WTC11 (cell line): ENCODE results near the gene HBA2. TPM values are rescaled to one million over a fixed set of nuclear protein-coding genes. Genes with fewer than 3 reads are reported as not detected.

ENCODE experiments used
- ATAC-seq: fragments of 200-7000 bp; cut with Tn5 transposase; 2 replicates; pipeline ENCODE4 v1.10.0; 2021; ENCODE audit warnings: mild to moderate bottlenecking, moderate library complexity
- CTCF ChIA-PET: fragments of 300-600 bp; sonication (Branson Sonifier 250); formaldehyde crosslinking; loops from one replicate; lab custom pipeline; 2021; ENCODE audit warnings: antibody characterized with exemption; lab: Charles Lee
- POLR2A ChIA-PET: fragments of 350-600 bp; sonication (Branson Sonifier 250); formaldehyde crosslinking; loops from one replicate; lab custom pipeline; 2021; ENCODE audit warnings: antibody characterized with exemption; lab: Charles Lee
- DNase-seq: peaks from one replicate; pipeline ENCODE4 v3.0.0; 2021; ENCODE audit warnings: low spot score
- H3K27ac Mint-ChIP-seq: 2 replicates; pipeline ENCODE4 v1.8.0; 2021; ENCODE audit warnings: mixed read lengths
- H3K27me3 Mint-ChIP-seq: 2 replicates; pipeline ENCODE4 v1.8.0; 2021; ENCODE audit warnings: low read depth, mild to moderate bottlenecking, moderate library complexity, mixed read lengths
- H3K36me3 Mint-ChIP-seq: 2 replicates; pipeline ENCODE4 v1.8.0; 2021; ENCODE audit warnings: mixed read lengths
- H3K4me1 Mint-ChIP-seq: 2 replicates; pipeline ENCODE4 v1.8.0; 2022; ENCODE audit warnings: mixed read lengths
- H3K4me3 Mint-ChIP-seq: 2 replicates; pipeline ENCODE4 v1.8.0; 2021; ENCODE audit warnings: mild to moderate bottlenecking, moderate library complexity, mixed read lengths
- H3K9me3 Mint-ChIP-seq: 2 replicates; pipeline ENCODE4 v1.8.0; 2021; ENCODE audit warnings: mixed read lengths
- ATF2 ChIP-seq: sonication (generic); formaldehyde crosslinking; IDR thresholded peaks from 2 replicates; pipeline ENCODE4 v1.8.1; 2022; ENCODE audit warnings: low read depth, missing genetic modification reagents, borderline replicate concordance
- ELF4 ChIP-seq: sonication (generic); formaldehyde crosslinking; IDR thresholded peaks from 2 replicates; pipeline ENCODE4 v1.8.1; 2022; ENCODE audit warnings: low read depth, mild to moderate bottlenecking, moderate library complexity, missing genetic modification reagents
- EMX1 ChIP-seq: fragments of 250-450 bp; sonication (Bioruptor Pico); IDR thresholded peaks from 2 replicates; pipeline ENCODE4 v1.8.0; 2021; ENCODE audit warnings: mild to moderate bottlenecking
- ETV6 ChIP-seq: sonication (generic); formaldehyde crosslinking; IDR thresholded peaks from 2 replicates; pipeline ENCODE4 v1.8.1; 2022; ENCODE audit warnings: mild to moderate bottlenecking, missing genetic modification reagents
- GABPB1 ChIP-seq: sonication (generic); formaldehyde crosslinking; IDR thresholded peaks from 2 replicates; pipeline ENCODE4 v1.8.1; 2023; ENCODE audit warnings: mild to moderate bottlenecking, missing genetic modification reagents
- GTF2I ChIP-seq: fragments of 250-450 bp; sonication (Bioruptor Pico); conservative IDR thresholded peaks from 2 replicates; pipeline ENCODE4 v1.4.0; 2021; ENCODE audit warnings: mild to moderate bottlenecking
- JUN ChIP-seq: sonication (generic); formaldehyde crosslinking; IDR thresholded peaks from 2 replicates; pipeline ENCODE4 v1.8.0; 2023; ENCODE audit warnings: mild to moderate bottlenecking, missing genetic modification reagents
- NFYB ChIP-seq: sonication (generic); formaldehyde crosslinking; conservative IDR thresholded peaks from 2 replicates; pipeline ENCODE4 v1.8.0; 2022; ENCODE audit warnings: low read depth, missing genetic modification reagents
- NR2C2 ChIP-seq: sonication (generic); formaldehyde crosslinking; IDR thresholded peaks from 2 replicates; pipeline ENCODE4 v1.8.0; 2022; ENCODE audit warnings: mild to moderate bottlenecking, missing genetic modification reagents
- RELA ChIP-seq: sonication (generic); formaldehyde crosslinking; IDR thresholded peaks from 2 replicates; pipeline ENCODE4 v1.8.1; 2022; ENCODE audit warnings: missing genetic modification reagents, mild to moderate bottlenecking, borderline replicate concordance
- RORB ChIP-seq: fragments of 250-450 bp; sonication (Bioruptor Pico); IDR thresholded peaks from 2 replicates; pipeline ENCODE4 v1.9.0; 2021; ENCODE audit warnings: mild to moderate bottlenecking
- USF2 ChIP-seq: sonication (generic); formaldehyde crosslinking; IDR thresholded peaks from 2 replicates; pipeline ENCODE4 v1.8.1; 2023; ENCODE audit warnings: mild to moderate bottlenecking, missing genetic modification reagents, moderate library complexity
- ZBTB21 ChIP-seq: sonication (generic); formaldehyde crosslinking; IDR thresholded peaks from 2 replicates; pipeline ENCODE4 v1.8.1; 2023; ENCODE audit warnings: mild to moderate bottlenecking, missing genetic modification reagents, borderline replicate concordance
- ZNF138 ChIP-seq: sonication (generic); formaldehyde crosslinking; conservative IDR thresholded peaks from 2 replicates; pipeline ENCODE4 v1.8.1; 2022; ENCODE audit warnings: mild to moderate bottlenecking, moderate library complexity, missing genetic modification reagents
- ZNF232 ChIP-seq: sonication (generic); formaldehyde crosslinking; IDR thresholded peaks from 2 replicates; pipeline ENCODE4 v1.8.0; 2022; ENCODE audit warnings: mild to moderate bottlenecking, missing genetic modification reagents
- ZNF416 ChIP-seq: fragments of 250-450 bp; sonication (Bioruptor Pico); IDR thresholded peaks from 2 replicates; pipeline ENCODE4 v1.9.0; 2021; ENCODE audit warnings: mild to moderate bottlenecking, inconsistent platforms
- total RNA-seq: library from RNA; stranded (reverse); gene quantifications from 3 replicates; pipeline ENCODE4 v1.2.3, GENCODE V29; 2021
- TF ChIP-seq, protein P1 (sequence below): sonication (generic); formaldehyde crosslinking; conservative IDR thresholded peaks from 2 replicates; pipeline ENCODE4 v1.8.1; 2023; ENCODE audit warnings: mild to moderate bottlenecking, low read depth, missing genetic modification reagents, moderate library complexity
- TF ChIP-seq, protein P2 (sequence below): sonication (generic); formaldehyde crosslinking; IDR thresholded peaks from 2 replicates; pipeline ENCODE4 v1.8.0; 2023; ENCODE audit warnings: mild to moderate bottlenecking, missing genetic modification reagents
- TF ChIP-seq, protein P3 (sequence below): sonication (generic); formaldehyde crosslinking; IDR thresholded peaks from 2 replicates; pipeline ENCODE4 v1.8.0; 2022; ENCODE audit warnings: mild to moderate bottlenecking, missing genetic modification reagents

The HBA2 gene
- total RNA-seq, 1 experiment from 2014 or later = 2.4 TPM

DNA sequence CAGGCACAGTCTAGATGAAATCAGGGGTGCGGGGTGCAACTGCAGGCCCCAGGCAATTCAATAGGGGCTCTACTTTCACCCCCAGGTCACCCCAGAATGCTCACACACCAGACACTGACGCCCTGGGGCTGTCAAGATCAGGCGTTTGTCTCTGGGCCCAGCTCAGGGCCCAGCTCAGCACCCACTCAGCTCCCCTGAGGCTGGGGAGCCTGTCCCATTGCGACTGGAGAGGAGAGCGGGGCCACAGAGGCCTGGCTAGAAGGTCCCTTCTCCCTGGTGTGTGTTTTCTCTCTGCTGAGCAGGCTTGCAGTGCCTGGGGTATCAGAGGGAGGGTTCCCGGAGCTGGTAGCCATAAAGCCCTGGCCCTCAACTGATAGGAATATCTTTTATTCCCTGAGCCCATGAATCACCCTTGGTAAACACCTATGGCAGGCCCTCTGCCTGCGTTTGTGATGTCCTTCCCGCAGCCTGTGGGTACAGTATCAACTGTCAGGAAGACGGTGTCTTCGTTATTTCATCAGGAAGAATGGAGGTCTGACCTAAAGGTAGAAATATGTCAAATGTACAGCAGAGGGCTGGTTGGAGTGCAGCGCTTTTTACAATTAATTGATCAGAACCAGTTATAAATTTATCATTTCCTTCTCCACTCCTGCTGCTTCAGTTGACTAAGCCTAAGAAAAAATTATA, 5.4 kb downstream of the HBA2 start:
- peaks cover 71% of the 10 kb centered on the region for H3K27me3 Mint-ChIP-seq
- ChIA-PET CTCF (interaction anchor here (0.9 to 1.8 kb wide), 4 partner anchors 9 to 81 kb away, joined by 3 to 6 read pairs (median 3); no protein-coding TSS in a partner anchor), POLR2A (no interaction called here)
- peak overlapping the region; percentile 28; the same call in 1 of the 2 replicates for H3K4me3 Mint-ChIP-seq
- H3K9me3 Mint-ChIP-seq = no peaks in the 10 kb centered on the region
- H3K4me1 Mint-ChIP-seq = peaks cover 13% of the 10 kb centered on the region
- no peak overlapping the region for H3K27ac Mint-ChIP-seq
- TF ChIP-seq ZNF138 (CRISPR knock-in tag) (no peak), EMX1 (CRISPR knock-in tag) (no peak), ZNF416 (no peak), RORB (CRISPR knock-in tag) (no peak), GTF2I (CRISPR knock-in tag) (no peak), RELA (CRISPR knock-in tag) (no peak), USF2 (CRISPR knock-in tag) (no peak), ELF4 (CRISPR knock-in tag) (no peak), ZNF232 (no peak), NR2C2 (no peak), ETV6 (CRISPR knock-in tag) (no peak), JUN (CRISPR knock-in tag) (no peak), NFYB (no peak), ATF2 (no peak), GABPB1 (CRISPR knock-in tag) (no peak), ZBTB21 (CRISPR knock-in tag) (no peak)
- TF ChIP-seq, protein P1, sequence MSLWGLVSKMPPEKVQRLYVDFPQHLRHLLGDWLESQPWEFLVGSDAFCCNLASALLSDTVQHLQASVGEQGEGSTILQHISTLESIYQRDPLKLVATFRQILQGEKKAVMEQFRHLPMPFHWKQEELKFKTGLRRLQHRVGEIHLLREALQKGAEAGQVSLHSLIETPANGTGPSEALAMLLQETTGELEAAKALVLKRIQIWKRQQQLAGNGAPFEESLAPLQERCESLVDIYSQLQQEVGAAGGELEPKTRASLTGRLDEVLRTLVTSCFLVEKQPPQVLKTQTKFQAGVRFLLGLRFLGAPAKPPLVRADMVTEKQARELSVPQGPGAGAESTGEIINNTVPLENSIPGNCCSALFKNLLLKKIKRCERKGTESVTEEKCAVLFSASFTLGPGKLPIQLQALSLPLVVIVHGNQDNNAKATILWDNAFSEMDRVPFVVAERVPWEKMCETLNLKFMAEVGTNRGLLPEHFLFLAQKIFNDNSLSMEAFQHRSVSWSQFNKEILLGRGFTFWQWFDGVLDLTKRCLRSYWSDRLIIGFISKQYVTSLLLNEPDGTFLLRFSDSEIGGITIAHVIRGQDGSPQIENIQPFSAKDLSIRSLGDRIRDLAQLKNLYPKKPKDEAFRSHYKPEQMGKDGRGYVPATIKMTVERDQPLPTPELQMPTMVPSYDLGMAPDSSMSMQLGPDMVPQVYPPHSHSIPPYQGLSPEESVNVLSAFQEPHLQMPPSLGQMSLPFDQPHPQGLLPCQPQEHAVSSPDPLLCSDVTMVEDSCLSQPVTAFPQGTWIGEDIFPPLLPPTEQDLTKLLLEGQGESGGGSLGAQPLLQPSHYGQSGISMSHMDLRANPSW (CRISPR knock-in tag) = no peak
- TF ChIP-seq, protein P2, sequence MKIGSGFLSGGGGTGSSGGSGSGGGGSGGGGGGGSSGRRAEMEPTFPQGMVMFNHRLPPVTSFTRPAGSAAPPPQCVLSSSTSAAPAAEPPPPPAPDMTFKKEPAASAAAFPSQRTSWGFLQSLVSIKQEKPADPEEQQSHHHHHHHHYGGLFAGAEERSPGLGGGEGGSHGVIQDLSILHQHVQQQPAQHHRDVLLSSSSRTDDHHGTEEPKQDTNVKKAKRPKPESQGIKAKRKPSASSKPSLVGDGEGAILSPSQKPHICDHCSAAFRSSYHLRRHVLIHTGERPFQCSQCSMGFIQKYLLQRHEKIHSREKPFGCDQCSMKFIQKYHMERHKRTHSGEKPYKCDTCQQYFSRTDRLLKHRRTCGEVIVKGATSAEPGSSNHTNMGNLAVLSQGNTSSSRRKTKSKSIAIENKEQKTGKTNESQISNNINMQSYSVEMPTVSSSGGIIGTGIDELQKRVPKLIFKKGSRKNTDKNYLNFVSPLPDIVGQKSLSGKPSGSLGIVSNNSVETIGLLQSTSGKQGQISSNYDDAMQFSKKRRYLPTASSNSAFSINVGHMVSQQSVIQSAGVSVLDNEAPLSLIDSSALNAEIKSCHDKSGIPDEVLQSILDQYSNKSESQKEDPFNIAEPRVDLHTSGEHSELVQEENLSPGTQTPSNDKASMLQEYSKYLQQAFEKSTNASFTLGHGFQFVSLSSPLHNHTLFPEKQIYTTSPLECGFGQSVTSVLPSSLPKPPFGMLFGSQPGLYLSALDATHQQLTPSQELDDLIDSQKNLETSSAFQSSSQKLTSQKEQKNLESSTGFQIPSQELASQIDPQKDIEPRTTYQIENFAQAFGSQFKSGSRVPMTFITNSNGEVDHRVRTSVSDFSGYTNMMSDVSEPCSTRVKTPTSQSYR (CRISPR knock-in tag) = no peak
- TF ChIP-seq, protein P3, sequence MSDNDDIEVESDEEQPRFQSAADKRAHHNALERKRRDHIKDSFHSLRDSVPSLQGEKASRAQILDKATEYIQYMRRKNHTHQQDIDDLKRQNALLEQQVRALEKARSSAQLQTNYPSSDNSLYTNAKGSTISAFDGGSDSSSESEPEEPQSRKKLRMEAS (CRISPR knock-in tag) = no peak
- DNase-seq = no peak
- no peak for ATAC-seq
- no peaks in the 10 kb centered on the region for H3K36me3 Mint-ChIP-seq

DNA sequence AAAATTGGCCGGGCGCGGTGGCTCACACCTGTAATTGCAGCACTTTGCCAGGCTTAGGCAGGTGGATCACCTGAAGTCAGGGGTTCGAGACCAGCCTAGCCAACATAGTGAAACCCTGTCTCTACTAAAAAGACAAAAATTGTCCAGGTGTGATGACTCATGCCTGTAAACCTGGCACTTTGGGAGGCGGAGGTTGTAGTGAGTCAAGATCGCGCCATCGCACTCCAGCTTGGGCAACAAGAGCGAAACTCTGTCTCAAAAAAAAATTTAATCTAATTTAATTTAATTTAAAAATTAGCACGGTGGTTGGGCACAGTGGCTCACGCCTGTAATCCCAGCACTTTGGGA, 6.0 kb downstream of the HBA2 start:
- CTCF ChIA-PET = interaction anchor here (0.9 to 1.8 kb wide), 4 partner anchors 10 to 72 kb away, joined by 3 to 6 read pairs (median 3); no protein-coding TSS in a partner anchor
- no peak overlapping the region for H3K27ac Mint-ChIP-seq
- DNase-seq (no peak), ATAC-seq (no peak)
- peaks cover 66% of the 10 kb centered on the region for H3K27me3 Mint-ChIP-seq
- POLR2A ChIA-PET = no interaction called here
- H3K9me3 Mint-ChIP-seq = no peaks in the 10 kb centered on the region
- H3K4me3 Mint-ChIP-seq = no peak overlapping the region
- no peak for TF ChIP-seq RELA (CRISPR knock-in tag)
- H3K36me3 Mint-ChIP-seq = no peaks in the 10 kb centered on the region
- peaks cover 13% of the 10 kb centered on the region for H3K4me1 Mint-ChIP-seq
